H9 (cell line): ENCODE data around the gene KDM5B. TPM values are rescaled to one million over a fixed set of nuclear protein-coding genes. Genes with fewer than 3 reads are reported as not detected.

Experiments used
- DNase-seq: peaks from one replicate; pipeline ENCODE4 v3.0.0-alpha.2; 2017
- H2AFZ ChIP-seq: one replicate; pipeline ENCODE4 v1.6.1; 2013; ENCODE audit warnings: mild to moderate bottlenecking, low read length, control low read depth, moderate library complexity
- H2AK5ac ChIP-seq: 2 replicates; pipeline ENCODE4 v1.6.1; 2013; ENCODE audit warnings: low read length, control low read depth, mixed read lengths; ENCODE audit not compliant: insufficient read length
- H2BK120ac ChIP-seq: one replicate; pipeline ENCODE4 v1.6.1; 2013; ENCODE audit warnings: low read depth, mild to moderate bottlenecking, low read length, control low read depth, inconsistent platforms; ENCODE audit not compliant: poor library complexity, severe bottlenecking
- H2BK12ac ChIP-seq: 2 replicates; pipeline ENCODE4 v1.6.1; 2013; ENCODE audit warnings: low read length, control low read depth, mixed read lengths, low read depth; ENCODE audit not compliant: insufficient read length
- H2BK15ac ChIP-seq: 2 replicates; pipeline ENCODE4 v1.6.1; 2013; ENCODE audit warnings: low read depth, low read length, control low read depth
- H2BK20ac ChIP-seq: one replicate; pipeline ENCODE4 v1.6.1; 2013; ENCODE audit warnings: low read depth, mild to moderate bottlenecking, low read length, control low read depth, inconsistent platforms; ENCODE audit not compliant: poor library complexity, severe bottlenecking
- H2BK5ac ChIP-seq: 2 replicates; pipeline ENCODE4 v1.6.1; 2013; ENCODE audit warnings: low read length, control low read depth, mixed read lengths; ENCODE audit not compliant: insufficient read length
- H3K14ac ChIP-seq: 2 replicates; pipeline ENCODE4 v1.6.1; 2013; ENCODE audit warnings: low read length, control low read depth; ENCODE audit not compliant: insufficient read depth
- H3K18ac ChIP-seq: 2 replicates; pipeline ENCODE4 v1.6.1; 2013; ENCODE audit warnings: low read depth, mild to moderate bottlenecking, mixed read lengths, low read length, control low read depth; ENCODE audit not compliant: insufficient read length
- H3K23ac ChIP-seq: 2 replicates; pipeline ENCODE4 v1.6.1; 2013; ENCODE audit warnings: low read length, control low read depth, mixed read lengths, low read depth; ENCODE audit not compliant: insufficient read length
- H3K23me2 ChIP-seq: 2 replicates; pipeline ENCODE4 v1.6.1; 2013; ENCODE audit warnings: low read depth, mild to moderate bottlenecking, mixed read lengths, low read length, control low read depth; ENCODE audit not compliant: insufficient read length, poor library complexity, severe bottlenecking
- H3K27ac ChIP-seq: 2 replicates; pipeline ENCODE4 v1.5.1; 2013; ENCODE audit warnings: low read length, control low read depth, mixed read lengths, low read depth; ENCODE audit not compliant: insufficient read length
- H3K27me3 ChIP-seq: 2 replicates; pipeline ENCODE4 v1.6.1; 2013; ENCODE audit warnings: low read length, control low read depth, inconsistent platforms; ENCODE audit not compliant: insufficient read depth
- H3K4ac ChIP-seq: 2 replicates; pipeline ENCODE4 v1.6.1; 2013; ENCODE audit warnings: low read depth, mild to moderate bottlenecking, control low read depth, inconsistent platforms, low read length, moderate library complexity
- H3K4me1 ChIP-seq: 2 replicates; pipeline ENCODE4 v1.6.1; 2013; ENCODE audit warnings: low read length, control low read depth, inconsistent platforms; ENCODE audit not compliant: insufficient read depth
- H3K4me2 ChIP-seq: 2 replicates; pipeline ENCODE4 v1.6.1; 2013; ENCODE audit warnings: low read length, control low read depth, mixed read lengths; ENCODE audit not compliant: insufficient read length, insufficient read depth
- H3K56ac ChIP-seq: 2 replicates; pipeline ENCODE4 v1.6.1; 2013; ENCODE audit warnings: low read depth, mild to moderate bottlenecking, mixed read lengths, low read length, control low read depth; ENCODE audit not compliant: insufficient read length
- H3K79me1 ChIP-seq: 2 replicates; pipeline ENCODE4 v1.6.1; 2013; ENCODE audit warnings: low read depth, mild to moderate bottlenecking, moderate library complexity, low read length, control low read depth, inconsistent platforms; ENCODE audit not compliant: insufficient read depth, poor library complexity, severe bottlenecking
- H3K79me2 ChIP-seq: 2 replicates; pipeline ENCODE4 v1.6.1; 2013; ENCODE audit warnings: low read length, control low read depth, inconsistent platforms; ENCODE audit not compliant: insufficient read depth
- H3K9ac ChIP-seq: 2 replicates; pipeline ENCODE4 v1.6.1; 2013; ENCODE audit warnings: low read length, control low read depth, mixed read lengths; ENCODE audit not compliant: insufficient read length; ENCODE audit errors: extremely low read depth
- H3K9me3 ChIP-seq: one replicate; pipeline ENCODE4 v1.6.1; 2013; ENCODE audit warnings: low read depth, low read length, inconsistent platforms; ENCODE audit not compliant: control insufficient read depth
- H3T11ph ChIP-seq: one replicate; pipeline ENCODE4 v1.6.1; 2013; ENCODE audit warnings: mild to moderate bottlenecking, low read length, control low read depth, inconsistent platforms
- H4K20me1 ChIP-seq: one replicate; pipeline ENCODE4 v1.6.1; 2013; ENCODE audit not compliant: control insufficient read depth, insufficient read length, insufficient read depth
- H4K5ac ChIP-seq: 2 replicates; pipeline ENCODE4 v1.6.1; 2013; ENCODE audit warnings: low read depth, mild to moderate bottlenecking, mixed read lengths, low read length, control low read depth; ENCODE audit not compliant: insufficient read length
- H4K8ac ChIP-seq: replicated peaks from 2 replicates; pipeline ENCODE4 v1.6.1; 2013; ENCODE audit warnings: low read length, control low read depth, mixed read lengths, low read depth; ENCODE audit not compliant: insufficient read length
- H4K91ac ChIP-seq: 2 replicates; pipeline ENCODE4 v1.6.1; 2013; ENCODE audit warnings: low read depth, mild to moderate bottlenecking, moderate library complexity, mixed read lengths, low read length, control low read depth; ENCODE audit not compliant: insufficient read length
- H3K27ac Mint-ChIP-seq, 3 experiments: 2 replicates in 2 of 3; 3 replicates in 1 of 3; pipeline ENCODE4 v1.8.0; 2020 to 2021; ENCODE audit warnings: mixed read lengths in 3 of 3, mild to moderate bottlenecking in 1 of 3, moderate library complexity in 1 of 3
- H3K27me3 Mint-ChIP-seq: 2 replicates; pipeline ENCODE4 v1.8.0; 2021; ENCODE audit warnings: low read depth, mild to moderate bottlenecking, moderate library complexity, mixed read lengths
- H3K36me3 Mint-ChIP-seq, 3 experiments: 2 replicates in 2 of 3; 3 replicates in 1 of 3; pipeline ENCODE4 v1.8.0; 2020 to 2021; ENCODE audit warnings: low read depth in 3 of 3, mixed read lengths in 3 of 3; ENCODE audit not compliant: insufficient read depth in 1 of 3
- H3K4me1 Mint-ChIP-seq, 2 experiments: 2 replicates each; pipeline ENCODE4 v1.8.0; 2020; ENCODE audit warnings: mixed read lengths in 2 of 2
- H3K4me3 Mint-ChIP-seq, 2 experiments: 2 replicates in 1 of 2; 3 replicates in 1 of 2; pipeline ENCODE4 v1.8.0; 2020 to 2021; ENCODE audit warnings: mild to moderate bottlenecking in 2 of 2, mixed read lengths in 2 of 2, moderate library complexity in 1 of 2
- H3K9me3 Mint-ChIP-seq, 2 experiments: 2 replicates in 1 of 2; 3 replicates in 1 of 2; pipeline ENCODE4 v1.8.0; 2020; ENCODE audit warnings: mild to moderate bottlenecking in 2 of 2, mixed read lengths in 2 of 2, moderate library complexity in 1 of 2
- WGBS: extraction: QIAGEN DNeasy Blood & Tissue Kit; methylation state at CpG from one replicate; pipeline ENCODE4 v1.1.7; 2013; ENCODE audit warnings: missing lambda C conversion rate, low lambda C conversion rate, mixed read lengths; ENCODE audit not compliant: insufficient read length; ENCODE audit errors: extremely low coverage; 5-methylcytosine and 5-hydroxymethylcytosine counted together
- total RNA-seq: library from RNA; stranded (reverse); gene quantifications from 2 replicates; pipeline ENCODE4 v1.2.1, GENCODE V29; 2021
- TF ChIP-seq, protein P1 (sequence below): fragments of 200-600 bp; sonication (generic); conservative IDR thresholded peaks from 3 replicates; pipeline ENCODE4 v1.8.0; 2021; ENCODE audit warnings: antibody characterized with exemption, mild to moderate bottlenecking

Gene KDM5B
- total RNA-seq, 1 experiment from 2014 or later: 210 TPM

GRCh38 chr1:202742496-202742895, 65.7 kb downstream of the KDM5B start:
- Histone ChIP-seq H3K27ac (no peak overlapping the region), H4K91ac (no peak overlapping the region), H3K9ac (no peak overlapping the region), H3K18ac (no peak overlapping the region), H2BK15ac (no peak overlapping the region), H2BK120ac (no peak overlapping the region), H4K5ac (no peak overlapping the region), H2BK5ac (no peak overlapping the region), H3K4me1 (no peaks in the 10 kb centered on the region), H3K4ac (no peak overlapping the region), H3K14ac (no peak overlapping the region), H2BK20ac (no peak overlapping the region), H3K56ac (no peak overlapping the region), H2AFZ (no peak overlapping the region), H3K79me1 (no peaks in the 10 kb centered on the region), H3K9me3 (no peaks in the 10 kb centered on the region), H3K4me2 (no peak overlapping the region), H4K8ac (peak overlapping the region; percentile 50), H3K23ac (no peak overlapping the region), H3K23me2 (no peaks in the 10 kb centered on the region), H3K79me2 (0 out of 2 replicates have a peak, but pooled peaks cover 2% of the 10 kb centered on the region), H3T11ph (no peak overlapping the region), H2AK5ac (no peak overlapping the region), H4K20me1 (no peaks in the 10 kb centered on the region), H2BK12ac (no peak overlapping the region), H3K27me3 (no peaks in the 10 kb centered on the region)
- TF ChIP-seq, protein P1, sequence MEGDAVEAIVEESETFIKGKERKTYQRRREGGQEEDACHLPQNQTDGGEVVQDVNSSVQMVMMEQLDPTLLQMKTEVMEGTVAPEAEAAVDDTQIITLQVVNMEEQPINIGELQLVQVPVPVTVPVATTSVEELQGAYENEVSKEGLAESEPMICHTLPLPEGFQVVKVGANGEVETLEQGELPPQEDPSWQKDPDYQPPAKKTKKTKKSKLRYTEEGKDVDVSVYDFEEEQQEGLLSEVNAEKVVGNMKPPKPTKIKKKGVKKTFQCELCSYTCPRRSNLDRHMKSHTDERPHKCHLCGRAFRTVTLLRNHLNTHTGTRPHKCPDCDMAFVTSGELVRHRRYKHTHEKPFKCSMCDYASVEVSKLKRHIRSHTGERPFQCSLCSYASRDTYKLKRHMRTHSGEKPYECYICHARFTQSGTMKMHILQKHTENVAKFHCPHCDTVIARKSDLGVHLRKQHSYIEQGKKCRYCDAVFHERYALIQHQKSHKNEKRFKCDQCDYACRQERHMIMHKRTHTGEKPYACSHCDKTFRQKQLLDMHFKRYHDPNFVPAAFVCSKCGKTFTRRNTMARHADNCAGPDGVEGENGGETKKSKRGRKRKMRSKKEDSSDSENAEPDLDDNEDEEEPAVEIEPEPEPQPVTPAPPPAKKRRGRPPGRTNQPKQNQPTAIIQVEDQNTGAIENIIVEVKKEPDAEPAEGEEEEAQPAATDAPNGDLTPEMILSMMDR: no peak
- DNase-seq: no peak
- no CpG with 5 or more reads among the region's 6 CpGs for WGBS
- H3K4me3 Mint-ChIP-seq: no peak overlapping the region
- peaks cover 0 to 3% of the 10 kb centered on the region in 2 experiments; a peak in 1 of 5 replicates for H3K9me3 Mint-ChIP-seq
- no peak overlapping the region for H3K27ac Mint-ChIP-seq
- H3K27me3 Mint-ChIP-seq: no peaks in the 10 kb centered on the region
- H3K36me3 Mint-ChIP-seq: peaks cover 65 to 85% (median 85%) of the 10 kb centered on the region in 3 experiments
- H3K4me1 Mint-ChIP-seq: no peaks in the 10 kb centered on the region
